Activated CD4-positive, alpha-beta T cell treated with anti-CD3 and anti-CD28 coated beads for 1 hour (primary cell): Measurements from ENCODE around the gene RABGGTA.

Experiments
- DNase-seq: peaks from one replicate; pipeline ENCODE4 v3.0.0-alpha.2; 2020

Gene RABGGTA

GRCh38 chr14:24271134-24271833, at the start of gene RABGGTA:
RABGGTA (minus strand) TSS chr14:24271597; CDS start chr14:24271115, 482 bp downstream.
- DNase-seq = peak; percentile 88

- DNase-seq = no peak
Measured at GRCh38 chr14:24317141-24317928, 45.9 kb upstream of the RABGGTA start.

- DNase-seq = no peak
Measured at GRCh38 chr14:24316597-24316950, 45.2 kb upstream of the RABGGTA start.

GRCh38 chr14:24315807-24316596, 44.6 kb upstream of the RABGGTA start:
- no peak for DNase-seq

- DNase-seq = no peak
Measured at GRCh38 chr14:24315243-24315806, 43.9 kb upstream of the RABGGTA start.

GRCh38 chr14:24314377-24315193, 43.2 kb upstream of the RABGGTA start:
- DNase-seq = no peak

GRCh38 chr14:24313913-24314312, 42.5 kb upstream of the RABGGTA start:
- DNase-seq = no peak

- DNase-seq = no peak
Measured at GRCh38 chr14:24312736-24313507, 41.5 kb upstream of the RABGGTA start.

- no peak for DNase-seq
Measured at GRCh38 chr14:24311837-24312615, 40.6 kb upstream of the RABGGTA start.

GRCh38 chr14:24310646-24311604, 39.5 kb upstream of the RABGGTA start, which contains the start of gene LTB4R:
LTB4R (plus strand) TSS chr14:24311502; CDS start chr14:24315652, 4,150 bp downstream.
- DNase-seq = peak; percentile 52

- no peak for DNase-seq
Measured at GRCh38 chr14:24310265-24310645, 38.9 kb upstream of the RABGGTA start.

- DNase-seq = no peak
Measured at GRCh38 chr14:24309538-24310264, 38.3 kb upstream of the RABGGTA start, which contains the start of gene LTB4R2. LTB4R2 (plus strand) TSS chr14:24310140; CDS start chr14:24310665, 525 bp downstream.

- no peak for DNase-seq
Measured at GRCh38 chr14:24308342-24309124, 37.1 kb upstream of the RABGGTA start.

GRCh38 chr14:24307575-24308341, 36.4 kb upstream of the RABGGTA start, which contains the start of gene CIDEB:
CIDEB (minus strand) TSS chr14:24307977; CDS start chr14:24307858, 119 bp downstream.
- DNase-seq = peak; percentile 31

GRCh38 chr14:24307156-24307574, 35.8 kb upstream of the RABGGTA start:
- no peak for DNase-seq

GRCh38 chr14:24304019-24304387, 32.6 kb upstream of the RABGGTA start:
- DNase-seq = no peak
